ENCODE data around the gene UBE4A.

The UBE4A gene

GRCh38 chr11:118359295-118359958 is at the start of gene UBE4A:
TSS of gene UBE4A (plus strand) at chr11:118359600. CDS start at chr11:118365081, 5,481 bp downstream.
- peak within 1 kb of the TSS; percentile 100 for H3K4me3 ChIP-seq (ENCODE audit: low read depth, low read length)
- DNase-seq (ENCODE audit: low read depth), result peak; percentile 97
- TF ChIP-seq CTCF (IDR thresholded peaks at IDR 0.05; ENCODE audit: low read depth, low read length, missing control alignments), result no peak

- H3K4me3 ChIP-seq (ENCODE audit: low read depth, low read length), result no peak overlapping the region
- TF ChIP-seq CTCF (IDR thresholded peaks at IDR 0.05; ENCODE audit: low read depth, low read length, missing control alignments), result no peak
- no peak for DNase-seq (ENCODE audit: low read depth)
These were observed 49.1 kb upstream of the UBE4A start for GRCh38 chr11:118310271-118310670.

GRCh38 chr11:118310781-118311485 is 48.5 kb upstream of the UBE4A start:
- no peak overlapping the region for H3K4me3 ChIP-seq (ENCODE audit: low read depth, low read length)
- DNase-seq (ENCODE audit: low read depth), result no peak
- TF ChIP-seq CTCF (IDR thresholded peaks at IDR 0.05; ENCODE audit: low read depth, low read length, missing control alignments), result no peak

- no peak overlapping the region for H3K4me3 ChIP-seq (ENCODE audit: low read depth, low read length)
- DNase-seq (ENCODE audit: low read depth), result no peak
- TF ChIP-seq CTCF (IDR thresholded peaks at IDR 0.05; ENCODE audit: low read depth, low read length, missing control alignments), result no peak
These were observed 47.9 kb upstream of the UBE4A start for GRCh38 chr11:118311518-118311917.

GRCh38 chr11:118312328-118312727 is 47.1 kb upstream of the UBE4A start:
- no peak for TF ChIP-seq CTCF (IDR thresholded peaks at IDR 0.05; ENCODE audit: low read depth, low read length, missing control alignments)
- DNase-seq (ENCODE audit: low read depth), result no peak
- no peak overlapping the region for H3K4me3 ChIP-seq (ENCODE audit: low read depth, low read length)

- DNase-seq (ENCODE audit: low read depth), result no peak
- H3K4me3 ChIP-seq (ENCODE audit: low read depth, low read length), result no peak overlapping the region
- no peak for TF ChIP-seq CTCF (IDR thresholded peaks at IDR 0.05; ENCODE audit: low read depth, low read length, missing control alignments)
These were observed 46.2 kb upstream of the UBE4A start for GRCh38 chr11:118313242-118313641.

Measured in GM12864 (cell line).